NCI-H226 (cell line): ENCODE measurements around the gene ABLIM2.

Source experiments
- DNase-seq: peaks from one replicate; pipeline ENCODE4 v3.0.0-alpha.2; 2015

Gene ABLIM2

GRCh38 chr4:7917669-7918068 lies 240.9 kb downstream of the ABLIM2 start:
- no peak for DNase-seq

- no peak for DNase-seq
Measured at GRCh38 chr4:7915875-7916242, 242.8 kb downstream of the ABLIM2 start.
